ENCODE measurements around the gene MVP. TPM values are rescaled to one million over a fixed set of nuclear protein-coding genes. Genes with fewer than 3 reads are reported as not detected.

The MVP gene
- total RNA-seq, 1 donor: 275 TPM

GRCh38 chr16:29805232-29806098 lies 14.8 kb upstream of the MVP start:
- H3K4me3 ChIP-seq (ENCODE audit: low read depth, low read length): peak overlapping the region; percentile 93
- peak; percentile 96 for DNase-seq (ENCODE audit: low read depth)
- TF ChIP-seq CTCF (IDR thresholded peaks at IDR 0.05; ENCODE audit: insufficient read depth, low read length): no peak

- DNase-seq (ENCODE audit: low read depth): no peak
- H3K4me3 ChIP-seq (ENCODE audit: low read depth, low read length): peak within 1 kb of the TSS; percentile 93
- TF ChIP-seq CTCF (IDR thresholded peaks at IDR 0.05; ENCODE audit: insufficient read depth, low read length): no peak
These were observed 14.1 kb upstream of the MVP start, which contains the start of gene MAZ for GRCh38 chr16:29806099-29806579. Gene MAZ, plus strand, starts transcription at chr16:29806529. Its CDS starts 173 bp downstream, at chr16:29806702.

- DNase-seq (ENCODE audit: low read depth): no peak
- no peak for TF ChIP-seq CTCF (IDR thresholded peaks at IDR 0.05; ENCODE audit: insufficient read depth, low read length)
These were observed 13.4 kb upstream of the MVP start for GRCh38 chr16:29806641-29807425.

GRCh38 chr16:29807426-29808218 lies 12.6 kb upstream of the MVP start:
- DNase-seq (ENCODE audit: low read depth): peak; percentile 91
- peak; percentile 58 for TF ChIP-seq CTCF (IDR thresholded peaks at IDR 0.05; ENCODE audit: insufficient read depth, low read length)
- peak overlapping the region; percentile 75 for H3K4me3 ChIP-seq (ENCODE audit: low read depth, low read length)

More at GRCh38 chr16:29806641-29807425, 13.4 kb upstream of the MVP start:
- peak overlapping the region; percentile 75 for H3K4me3 ChIP-seq (ENCODE audit: low read depth, low read length)

- DNase-seq (ENCODE audit: low read depth): no peak
- H3K4me3 ChIP-seq (ENCODE audit: low read depth, low read length): peak overlapping the region; percentile 75
- TF ChIP-seq CTCF (IDR thresholded peaks at IDR 0.05; ENCODE audit: insufficient read depth, low read length): no peak
These were observed 11.9 kb upstream of the MVP start for GRCh38 chr16:29808219-29808900.

Data from fibroblast of the aortic adventitia (primary cell).